Measurements from ENCODE around the gene COL19A1. TPM values are rescaled to one million over a fixed set of nuclear protein-coding genes. Genes with fewer than 3 reads are reported as not detected.

The COL19A1 gene
- total RNA-seq, 1 donor from 2014 or later, result not detected

- H3K27me3 ChIP-seq (ENCODE audit: control insufficient read depth, insufficient read depth, low read length), result no peaks in the 10 kb centered on the region
- H3K4me3 ChIP-seq (ENCODE audit: low read depth, low read length), result no peak overlapping the region
- H3K36me3 ChIP-seq (ENCODE audit: control insufficient read depth, insufficient read depth, low read length), result no peaks in the 10 kb centered on the region
- DNase-seq (ENCODE audit: low read depth) (peak; percentile 62), FAIRE-seq (no peak)
- TF ChIP-seq CTCF (IDR thresholded peaks at IDR 0.05; ENCODE audit: insufficient read depth, low read length, severe bottlenecking), result no peak
These were observed 185.1 kb downstream of the COL19A1 start for GRCh38 chr6:70051197-70052124.

GRCh38 chr6:70059039-70059719 lies 192.8 kb downstream of the COL19A1 start:
- no peak for TF ChIP-seq CTCF (IDR thresholded peaks at IDR 0.05; ENCODE audit: insufficient read depth, low read length, severe bottlenecking)
- H3K36me3 ChIP-seq (ENCODE audit: control insufficient read depth, insufficient read depth, low read length), result no peaks in the 10 kb centered on the region
- no peak overlapping the region for H3K4me3 ChIP-seq (ENCODE audit: low read depth, low read length)
- DNase-seq (ENCODE audit: low read depth) (no peak), FAIRE-seq (no peak)
- H3K27me3 ChIP-seq (ENCODE audit: control insufficient read depth, insufficient read depth, low read length), result no peaks in the 10 kb centered on the region

- Histone ChIP-seq H3K27me3 (ENCODE audit: control insufficient read depth, insufficient read depth, low read length) (no peaks in the 10 kb centered on the region), H3K4me3 (ENCODE audit: low read depth, low read length) (no peak overlapping the region), H3K36me3 (ENCODE audit: control insufficient read depth, insufficient read depth, low read length) (no peaks in the 10 kb centered on the region)
- TF ChIP-seq CTCF (IDR thresholded peaks at IDR 0.05; ENCODE audit: insufficient read depth, low read length, severe bottlenecking), result no peak
- no peak for DNase-seq (ENCODE audit: low read depth)
- no peak for FAIRE-seq
These were observed 194.3 kb downstream of the COL19A1 start for GRCh38 chr6:70060680-70061079.

- H3K27me3 ChIP-seq (ENCODE audit: control insufficient read depth, insufficient read depth, low read length), result no peaks in the 10 kb centered on the region
- no peaks in the 10 kb centered on the region for H3K36me3 ChIP-seq (ENCODE audit: control insufficient read depth, insufficient read depth, low read length)
- no peak overlapping the region for H3K4me3 ChIP-seq (ENCODE audit: low read depth, low read length)
- FAIRE-seq (no peak), DNase-seq (ENCODE audit: low read depth) (no peak)
- TF ChIP-seq CTCF (IDR thresholded peaks at IDR 0.05; ENCODE audit: insufficient read depth, low read length, severe bottlenecking), result no peak
These were observed 195.2 kb downstream of the COL19A1 start for GRCh38 chr6:70061546-70061945.

GRCh38 chr6:70062010-70062409 lies 195.7 kb downstream of the COL19A1 start:
- TF ChIP-seq CTCF (IDR thresholded peaks at IDR 0.05; ENCODE audit: insufficient read depth, low read length, severe bottlenecking), result no peak
- FAIRE-seq, result no peak
- H3K27me3 ChIP-seq (ENCODE audit: control insufficient read depth, insufficient read depth, low read length), result no peaks in the 10 kb centered on the region
- no peak for DNase-seq (ENCODE audit: low read depth)
- no peak overlapping the region for H3K4me3 ChIP-seq (ENCODE audit: low read depth, low read length)
- H3K36me3 ChIP-seq (ENCODE audit: control insufficient read depth, insufficient read depth, low read length), result no peaks in the 10 kb centered on the region

Data from bronchial epithelial cell (primary cell).